Hypothalamus (tissue), 51 donors: Measurements from ENCODE around the gene FAM120B.
A peak's percentile ranks its signal among the peaks of the same experiment; 100 is the strongest.

ENCODE experiments used
- DNase-seq, 51 donors: peaks; one replicate each; lab custom pipeline; 2025; lab: John Stamatoyannopoulos, UW

Gene FAM120B

GRCh38 chr6:170285482-170285881 is 21.1 kb upstream of the FAM120B start:
- DNase-seq, result peak in 1 of 51 donors; percentile 31

- peak in 40 of 51 donors; percentile 37 to 83 (median 62) for DNase-seq
Measured at GRCh38 chr6:170286246-170286933, 20.2 kb upstream of the FAM120B start.

GRCh38 chr6:170286934-170287265 is 19.7 kb upstream of the FAM120B start:
- peak in 1 of 51 donors; percentile 58 for DNase-seq

GRCh38 chr6:170287371-170287876 is 19.1 kb upstream of the FAM120B start:
- no peak for DNase-seq

- no peak for DNase-seq
Measured at GRCh38 chr6:170288091-170288631, 18.4 kb upstream of the FAM120B start.

GRCh38 chr6:170288852-170289179 is 17.7 kb upstream of the FAM120B start:
- no peak for DNase-seq

- no peak for DNase-seq
Measured at GRCh38 chr6:170289180-170289931, 17.2 kb upstream of the FAM120B start.

- DNase-seq, result peak in 3 of 51 donors; percentile 27 to 56 (median 39)
Measured at GRCh38 chr6:170289951-170290295, 16.6 kb upstream of the FAM120B start.

GRCh38 chr6:170290296-170291128 is 16.0 kb upstream of the FAM120B start, which contains the start of gene DLL1:
Gene DLL1 (minus strand): TSS chr6:170291078. CDS start chr6:170290139, 939 bp downstream.
- peak in 48 of 51 donors; percentile 18 to 90 (median 76) for DNase-seq

GRCh38 chr6:170291271-170292110 is 15.1 kb upstream of the FAM120B start:
- peak in 46 of 51 donors; percentile 33 to 90 (median 70) for DNase-seq

- no peak for DNase-seq
Measured at GRCh38 chr6:170292111-170292406, 14.5 kb upstream of the FAM120B start.

- peak in 7 of 51 donors; percentile 27 to 72 (median 33) for DNase-seq
Measured at GRCh38 chr6:170292407-170293158, 14.0 kb upstream of the FAM120B start.

- peak in 1 of 51 donors; percentile 52 for DNase-seq
Measured at GRCh38 chr6:170293341-170294231, 13.0 kb upstream of the FAM120B start.

GRCh38 chr6:170294298-170294730 is 12.2 kb upstream of the FAM120B start:
- DNase-seq, result peak in 1 of 51 donors; percentile 36

- DNase-seq, result peak in 2 of 51 donors; percentile 29 to 36
Measured at GRCh38 chr6:170294813-170295509, 11.6 kb upstream of the FAM120B start.

- DNase-seq, result peak in 12 of 51 donors; percentile 23 to 69 (median 44)
Measured at GRCh38 chr6:170295510-170296422, 10.8 kb upstream of the FAM120B start.

- no peak for DNase-seq
Measured at GRCh38 chr6:170296423-170296745, 10.2 kb upstream of the FAM120B start.
